Lower lobe of right lung (tissue), 2 donors: Measurements from ENCODE around the gene CD38. TPM values are rescaled to one million over a fixed set of nuclear protein-coding genes. Genes with fewer than 3 reads are reported as not detected.
"Not testable (repeated sequence)": the region's sequence is repeated elsewhere in the genome, so short reads cannot be mapped to it uniquely, and the experiment has no call there.

Experiments
- ATAC-seq, 2 donors: fragments of 200-7000 bp; cut with Tn5 transposase; one replicate each; pipeline ENCODE4 v1.9.1; 2020 to 2022; ENCODE audit warnings: mild to moderate bottlenecking in 2 of 2, moderate library complexity in 2 of 2
- DNase-seq: peaks from one replicate; pipeline ENCODE4 v3.0.0-alpha.2; 2020
- H3K27ac ChIP-seq: fragments of 200-600 bp; one replicate; pipeline ENCODE4 v1.8.0; 2022
- H3K27me3 ChIP-seq: fragments of 200-600 bp; one replicate; pipeline ENCODE4 v1.8.0; 2022; ENCODE audit warnings: low read depth
- H3K36me3 ChIP-seq: fragments of 200-600 bp; one replicate; pipeline ENCODE4 v1.8.0; 2022; ENCODE audit warnings: mild to moderate bottlenecking
- H3K4me1 ChIP-seq: fragments of 200-600 bp; one replicate; pipeline ENCODE4 v1.8.0; 2022
- H3K4me3 ChIP-seq: fragments of 200-600 bp; one replicate; pipeline ENCODE4 v1.8.0; 2022; ENCODE audit warnings: mild to moderate bottlenecking
- H3K9me3 ChIP-seq: fragments of 200-600 bp; one replicate; pipeline ENCODE4 v1.8.0; 2022
- CTCF ChIP-seq: fragments of 200-600 bp; IDR thresholded peaks from one replicate; pipeline ENCODE4 v1.8.0; 2022; ENCODE audit warnings: antibody characterized with exemption, mild to moderate bottlenecking
- intact Hi-C: fragments of 100-400 bp; cut with DNase I; formaldehyde crosslinking; loops from one replicate; pipeline ENCODE4 v1.11.0; 2022
- total RNA-seq: library from RNA; stranded (reverse); fragmentation: NEBNext Ultra II Directional; extraction: Animal tissue kit (Norgen Biotek cat#: 25700); gene quantifications from one replicate; pipeline ENCODE4 v1.2.1, GENCODE V29; 2021
- donor health status: DM: no; HTN: yes; CAD: no; lungs with severe emphysema.

Gene CD38
- total RNA-seq, 1 donor from 2014 or later, result 8.5 TPM

DNA sequence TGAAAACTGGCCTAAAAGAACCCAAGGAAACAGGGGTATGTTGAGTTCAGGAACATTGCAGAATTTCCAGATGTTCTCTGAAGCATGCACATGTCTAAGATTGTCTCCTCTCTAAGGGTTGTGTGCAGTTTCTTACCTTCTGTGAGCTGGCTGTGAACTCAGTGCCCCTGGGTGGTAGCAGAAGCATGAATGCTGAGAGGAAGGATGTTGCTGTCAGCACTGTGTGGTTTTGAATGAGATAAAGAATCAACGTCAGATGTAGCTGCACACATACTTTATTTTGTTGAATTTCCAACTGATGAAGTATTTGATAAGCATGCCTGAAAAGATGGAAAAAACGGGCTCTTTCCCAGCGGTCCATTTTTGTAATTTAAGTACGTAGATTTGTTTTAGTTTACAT is 23.8 kb upstream of the CD38 start:
- intact Hi-C loops, result no loop called here
- Histone ChIP-seq H3K9me3 (no peaks in the 10 kb centered on the region), H3K27ac (no peak overlapping the region), H3K4me3 (no peak overlapping the region), H3K27me3 (no peaks in the 10 kb centered on the region), H3K4me1 (peaks cover 8% of the 10 kb centered on the region), H3K36me3 (no peaks in the 10 kb centered on the region)
- ATAC-seq (peak; percentile 63 to 68), DNase-seq (no peak)
- TF ChIP-seq CTCF, result no peak

DNA sequence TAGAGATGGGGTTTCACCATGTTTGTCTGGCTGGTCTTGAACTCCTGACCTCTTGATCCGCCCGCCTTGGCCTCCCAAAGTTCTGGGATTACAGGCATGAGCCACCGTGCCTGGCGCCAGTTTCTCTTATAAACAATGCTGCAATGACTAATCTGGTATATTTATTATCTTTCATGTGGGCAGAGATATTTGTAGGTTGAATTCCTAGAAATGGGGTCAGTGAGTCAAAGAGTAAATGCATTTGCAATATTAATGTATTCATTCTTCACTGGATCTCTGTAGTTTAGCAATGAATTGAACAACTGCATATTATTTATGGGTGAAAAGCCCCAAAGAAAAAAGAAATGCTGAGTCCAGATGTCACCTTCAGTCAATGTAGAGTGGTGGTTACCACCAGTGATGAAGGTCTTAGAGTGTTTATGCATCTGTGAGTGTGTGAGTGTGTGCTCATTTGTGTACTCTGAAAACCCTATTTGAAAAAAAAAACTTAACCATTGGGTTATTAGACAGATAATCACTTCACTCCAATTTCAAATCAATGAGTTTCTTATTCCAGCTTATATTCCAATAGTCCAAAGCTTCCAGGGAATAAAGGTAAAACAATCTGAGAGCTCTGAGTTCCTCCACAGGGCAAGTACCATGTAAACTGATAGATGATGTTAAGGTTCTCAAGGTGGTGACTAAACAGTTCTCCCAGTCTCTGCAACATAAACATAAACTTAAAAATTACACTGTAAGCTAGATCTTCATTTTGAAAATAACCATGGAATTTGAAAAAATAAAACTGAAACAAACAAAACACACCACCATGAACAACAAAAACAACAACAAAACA is 22.6 kb upstream of the CD38 start:
- Histone ChIP-seq H3K36me3 (no peaks in the 10 kb centered on the region), H3K27ac (no peak overlapping the region), H3K27me3 (no peaks in the 10 kb centered on the region), H3K4me3 (no peak overlapping the region), H3K4me1 (peaks cover 8% of the 10 kb centered on the region), H3K9me3 (no peaks in the 10 kb centered on the region)
- intact Hi-C loops, result no loop called here
- DNase-seq (no peak), ATAC-seq (no peak)
- TF ChIP-seq CTCF, result no peak

DNA sequence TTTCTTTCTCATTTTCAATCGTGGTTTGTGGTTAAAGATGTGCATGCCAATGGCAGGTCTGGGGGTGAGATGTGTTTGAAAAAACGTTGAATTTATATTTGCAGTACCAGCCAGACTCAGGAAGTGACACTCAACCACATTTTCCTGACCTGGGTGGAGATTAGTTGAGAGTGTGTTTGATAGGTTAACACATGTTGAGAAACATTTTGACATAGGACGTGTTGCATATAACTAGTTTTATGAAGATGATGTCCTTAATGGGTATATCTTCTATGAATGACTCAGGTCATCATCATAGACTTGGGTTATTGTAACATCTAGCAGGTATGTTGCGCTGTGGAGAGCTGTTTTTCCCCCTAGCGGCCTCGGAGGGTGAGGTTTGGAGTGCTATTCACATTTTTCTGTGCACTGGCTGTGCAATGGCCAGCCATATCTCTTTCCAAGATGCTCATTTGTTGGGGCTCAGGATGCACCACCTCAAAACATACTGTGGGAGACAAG is 21.7 kb upstream of the CD38 start:
- no peak overlapping the region for H3K27ac ChIP-seq
- H3K36me3 ChIP-seq, result no peaks in the 10 kb centered on the region
- H3K4me1 ChIP-seq, result peaks cover 8% of the 10 kb centered on the region
- DNase-seq (no peak), ATAC-seq (peak; percentile 67 to 71)
- H3K4me3 ChIP-seq, result no peak overlapping the region
- TF ChIP-seq CTCF, result peak; percentile 32
- H3K27me3 ChIP-seq, result no peaks in the 10 kb centered on the region
- intact Hi-C loops, result no loop called here
- H3K9me3 ChIP-seq, result no peaks in the 10 kb centered on the region

- intact Hi-C loops, result no loop called here
- DNase-seq (no peak), ATAC-seq (no peak)
- no peak for TF ChIP-seq CTCF
- H3K4me3 ChIP-seq, result no peak overlapping the region
- H3K27ac ChIP-seq, result no peak overlapping the region
- no peaks in the 10 kb centered on the region for H3K9me3 ChIP-seq
- H3K4me1 ChIP-seq, result peaks cover 8% of the 10 kb centered on the region
- H3K36me3 ChIP-seq, result no peaks in the 10 kb centered on the region
- no peaks in the 10 kb centered on the region for H3K27me3 ChIP-seq
Observed at GRCh38 chr4:15757054-15757453, 21.1 kb upstream of the CD38 start.

DNA sequence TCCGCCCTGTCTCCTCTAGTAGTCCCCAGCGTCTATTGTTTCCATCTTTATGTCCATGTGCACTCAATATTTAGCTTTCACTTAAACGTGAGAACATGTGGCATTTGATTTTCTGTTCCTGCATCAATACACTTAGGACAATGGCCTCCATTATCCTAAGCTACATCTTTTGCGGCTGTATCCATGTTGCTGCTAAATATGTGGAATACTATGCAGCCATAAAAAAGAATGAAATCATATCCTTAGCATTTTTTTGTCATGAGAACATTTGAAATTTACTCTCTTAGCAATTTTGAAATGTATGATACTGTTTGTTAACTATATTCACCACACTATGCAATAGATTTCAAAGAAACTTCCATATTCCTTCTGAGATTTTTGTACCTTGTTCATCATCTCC is 19.8 kb upstream of the CD38 start:
- Histone ChIP-seq H3K9me3 (no peaks in the 10 kb centered on the region), H3K4me1 (peaks cover 8% of the 10 kb centered on the region), H3K36me3 (no peaks in the 10 kb centered on the region), H3K27me3 (no peaks in the 10 kb centered on the region), H3K27ac (no peak overlapping the region), H3K4me3 (no peak overlapping the region)
- no peak for TF ChIP-seq CTCF
- DNase-seq, result no peak
- ATAC-seq, result no peak
- intact Hi-C loops, result no loop called here

DNA sequence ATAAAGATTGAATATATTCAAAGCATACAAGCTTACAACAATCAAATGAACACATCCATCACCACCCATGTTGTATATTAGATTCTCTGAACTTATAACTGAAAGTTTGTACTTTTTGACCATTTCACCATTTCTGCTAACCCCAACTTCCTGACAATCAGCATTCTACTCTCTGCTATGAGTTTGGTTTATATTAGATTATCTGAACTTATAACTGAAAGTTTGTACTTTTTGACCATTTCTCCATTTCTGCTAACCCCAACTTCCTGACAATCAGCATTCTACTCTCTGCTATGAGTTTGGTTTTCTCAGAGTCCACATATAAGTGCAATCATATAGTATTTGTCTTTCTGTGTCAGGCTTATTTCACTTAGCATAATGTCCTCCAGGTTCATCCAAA is 15.7 kb upstream of the CD38 start:
- H3K27ac ChIP-seq, ATAC-seq, H3K4me1 ChIP-seq, H3K4me3 ChIP-seq, H3K27me3 ChIP-seq, intact Hi-C loops, H3K36me3 ChIP-seq, H3K9me3 ChIP-seq, DNase-seq: not testable (repeated sequence)
